Renal cortex interstitium (tissue), 11 donors: ENCODE data around the gene NEDD8. TPM values are rescaled to one million over a fixed set of nuclear protein-coding genes. Genes with fewer than 3 reads are reported as not detected.

ENCODE experiments used
- DNase-seq, 11 donors: peaks; one replicate each; pipeline ENCODE4 v3.0.0-alpha.2; 2013; ENCODE audit warnings: low read depth in 9 of 11, low spot score in 4 of 11; ENCODE audit errors: extremely low read depth in 1 of 11
- polyA plus RNA-seq, 3 donors: library from polyadenylated mRNA; unstranded; fragments of 120-200 nt; gene quantifications; one replicate each; pipeline ENCODE4 v1.2.1, GENCODE V29; 2013; ENCODE audit not compliant: insufficient read length in 3 of 3

The NEDD8 gene
- polyA plus RNA-seq, 3 donors = 198 to 251 (median 250) TPM

- DNase-seq = no peak
Observed at GRCh38 chr14:24269910-24270536, 37.9 kb upstream of the NEDD8 start.

- no peak for DNase-seq
Observed at GRCh38 chr14:24269368-24269767, 37.2 kb upstream of the NEDD8 start.

GRCh38 chr14:24268225-24268624 is 36.1 kb upstream of the NEDD8 start:
- DNase-seq = no peak

- no peak for DNase-seq
Observed at GRCh38 chr14:24267516-24267915, 35.3 kb upstream of the NEDD8 start.

- DNase-seq = no peak
Observed at GRCh38 chr14:24266344-24267244, 34.4 kb upstream of the NEDD8 start.

GRCh38 chr14:24264298-24264697 is 32.1 kb upstream of the NEDD8 start:
- no peak for DNase-seq

GRCh38 chr14:24263848-24264247 is 31.7 kb upstream of the NEDD8 start:
- no peak for DNase-seq

- DNase-seq = no peak
Observed at GRCh38 chr14:24262821-24263733, 30.9 kb upstream of the NEDD8 start, which contains the start of gene TGM1. TSS of gene TGM1 (minus strand) at chr14:24263177. CDS start at chr14:24262352, 825 bp downstream.

- DNase-seq = no peak
Observed at GRCh38 chr14:24261969-24262327, 29.8 kb upstream of the NEDD8 start.

- DNase-seq = no peak
Observed at GRCh38 chr14:24261256-24261968, 29.2 kb upstream of the NEDD8 start.

GRCh38 chr14:24260780-24261157 is 28.6 kb upstream of the NEDD8 start:
- no peak for DNase-seq

- DNase-seq = no peak
Observed at GRCh38 chr14:24260026-24260779, 28.0 kb upstream of the NEDD8 start.

- peak in 1 of 11 donors; percentile 5 for DNase-seq
Observed at GRCh38 chr14:24259282-24260025, 27.3 kb upstream of the NEDD8 start.

GRCh38 chr14:24258548-24259265 is 26.5 kb upstream of the NEDD8 start:
- no peak for DNase-seq

GRCh38 chr14:24258119-24258518 is 26.0 kb upstream of the NEDD8 start:
- DNase-seq = no peak

- DNase-seq = no peak
Observed at GRCh38 chr14:24256960-24257359, 24.8 kb upstream of the NEDD8 start.
